Stimulated activated naive CD8-positive, alpha-beta T cell treated with anti-CD3 and anti-CD28 coated beads, Interleukin-15, Interleukin-2, amounts not matched to agents 100 U/mL and 50 U/mL, for 24 hours (primary cell): ENCODE measurements around the gene CCDC93.
A peak's percentile ranks its signal among the peaks of the same experiment; 100 is the strongest.

ENCODE experiments used
- ATAC-seq: fragments of 150-1000 bp; cut with Tn5 transposase; one replicate; pipeline ENCODE4 v1.10.0; 2021
- DNase-seq: peaks from one replicate; pipeline ENCODE4 v3.0.0; 2021

Gene CCDC93

GRCh38 chr2:118013724-118014491, at the start of gene CCDC93:
CCDC93 (minus strand) TSS chr2:118014070; CDS start chr2:118013995, 75 bp downstream.
- ATAC-seq (peak; percentile 82), DNase-seq (peak; percentile 87)

GRCh38 chr2:118062669-118063068, 48.8 kb upstream of the CCDC93 start:
- no peak for ATAC-seq

DNA sequence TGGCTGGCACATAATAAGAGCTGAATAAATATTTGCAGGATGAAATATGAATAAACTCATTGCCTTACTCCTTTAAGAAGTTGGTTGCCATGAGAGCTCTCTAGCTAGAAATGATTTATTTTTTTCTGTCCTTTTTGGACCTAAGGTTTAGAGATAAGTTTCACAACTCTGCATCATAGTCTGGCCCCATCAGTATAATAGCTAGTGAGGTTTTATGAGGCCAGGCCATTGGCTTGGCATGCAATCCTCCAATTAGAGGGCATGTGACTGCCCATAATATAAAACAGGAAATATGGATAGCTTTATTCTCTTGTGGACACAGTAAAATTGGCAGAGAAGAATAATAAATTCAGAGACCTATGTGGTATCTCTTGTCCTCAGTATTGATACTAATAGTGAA, 48.2 kb upstream of the CCDC93 start:
- ATAC-seq, result no peak
- DNase-seq, result no peak

More at GRCh38 chr2:118062669-118063068, 48.8 kb upstream of the CCDC93 start:
- DNase-seq, result no peak

DNA sequence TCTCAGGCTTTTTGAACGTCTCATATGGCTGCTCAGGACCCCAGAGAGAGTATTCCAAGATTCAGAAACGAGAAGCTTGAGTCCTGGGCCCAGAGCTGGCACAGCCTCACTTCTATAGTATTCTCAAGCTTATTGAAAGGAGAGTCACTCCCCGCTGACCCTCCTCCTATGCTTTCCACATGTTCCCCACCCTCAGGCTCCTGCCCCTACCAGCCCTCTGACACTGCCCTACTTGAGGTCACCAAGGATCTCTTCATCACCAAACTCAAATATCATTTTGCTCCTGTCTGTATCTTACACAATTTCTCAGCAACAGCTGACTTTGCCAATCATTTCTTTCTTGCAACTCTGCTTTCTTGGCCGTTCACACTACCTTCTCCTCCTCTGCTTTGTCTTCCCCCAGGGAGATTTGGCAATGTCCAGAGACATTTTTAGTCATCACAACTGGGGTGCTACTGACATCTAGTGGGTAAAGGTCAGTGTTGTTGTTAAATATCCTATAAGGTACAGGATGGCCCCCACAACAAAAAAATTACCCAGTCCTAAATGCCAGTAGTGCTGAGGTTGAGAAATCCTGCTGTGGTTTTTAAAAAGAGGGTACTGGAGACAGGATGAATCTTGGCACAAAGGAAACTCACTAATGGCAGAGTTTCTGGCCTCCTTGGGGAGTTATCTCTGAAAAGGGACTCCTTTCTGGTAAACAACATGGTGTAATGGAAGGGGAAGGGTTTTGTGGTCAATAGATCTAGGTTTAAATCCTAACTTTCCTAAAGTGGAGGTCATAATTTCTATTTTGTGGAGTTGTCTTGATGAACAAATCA, 47.5 kb upstream of the CCDC93 start:
- no peak for DNase-seq
- ATAC-seq, result no peak

DNA sequence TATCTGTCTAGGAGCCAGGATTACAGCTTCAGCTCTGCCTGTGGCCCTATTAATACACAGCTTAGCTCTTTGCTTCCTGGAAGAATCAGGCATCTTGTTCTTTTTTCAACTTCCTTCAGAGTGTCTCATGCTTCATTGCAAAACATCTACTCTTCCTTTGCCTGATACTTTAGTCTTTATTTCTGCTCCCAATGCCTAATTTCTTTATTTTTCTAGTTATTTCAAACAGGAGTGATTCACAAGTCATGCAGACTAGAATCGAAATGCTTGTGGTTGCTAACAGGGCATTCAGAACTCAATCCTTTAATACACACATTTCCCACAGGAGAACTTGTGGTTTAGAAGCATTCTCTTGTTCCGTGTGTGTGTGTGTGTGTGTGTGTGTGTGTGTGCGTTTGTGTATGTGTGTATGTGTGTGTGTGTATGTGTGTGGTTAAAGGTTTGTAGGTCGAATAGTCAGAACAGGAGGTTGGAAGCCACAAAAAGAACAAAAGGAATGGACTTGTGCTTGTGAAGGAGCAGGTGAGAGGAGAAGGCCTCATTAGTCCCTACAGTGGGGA, 46.1 kb upstream of the CCDC93 start:
- ATAC-seq (peak; percentile 48), DNase-seq (no peak)

DNA sequence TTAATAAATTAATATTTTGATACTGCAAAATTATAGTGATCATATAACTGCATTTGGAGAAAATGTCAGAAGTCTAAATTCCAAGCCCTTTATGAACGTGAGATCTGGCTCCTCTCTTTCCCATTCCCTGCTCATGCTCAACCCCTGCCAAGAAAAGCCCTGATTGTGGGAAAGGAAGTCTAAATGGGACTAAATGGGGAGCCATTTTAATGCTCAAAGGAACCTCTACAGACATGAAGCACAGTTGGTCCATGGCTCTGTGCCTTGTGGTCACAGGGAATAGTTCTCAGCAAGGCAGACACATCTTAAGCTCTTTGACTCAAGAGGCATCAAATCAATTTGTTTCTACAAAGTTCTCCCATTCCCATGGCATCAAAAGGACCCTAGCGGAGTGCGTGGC, 45.1 kb upstream of the CCDC93 start:
- ATAC-seq (no peak), DNase-seq (no peak)

- no peak for DNase-seq
- ATAC-seq, result no peak
Observed at GRCh38 chr2:118056801-118057200, 42.9 kb upstream of the CCDC93 start.

DNA sequence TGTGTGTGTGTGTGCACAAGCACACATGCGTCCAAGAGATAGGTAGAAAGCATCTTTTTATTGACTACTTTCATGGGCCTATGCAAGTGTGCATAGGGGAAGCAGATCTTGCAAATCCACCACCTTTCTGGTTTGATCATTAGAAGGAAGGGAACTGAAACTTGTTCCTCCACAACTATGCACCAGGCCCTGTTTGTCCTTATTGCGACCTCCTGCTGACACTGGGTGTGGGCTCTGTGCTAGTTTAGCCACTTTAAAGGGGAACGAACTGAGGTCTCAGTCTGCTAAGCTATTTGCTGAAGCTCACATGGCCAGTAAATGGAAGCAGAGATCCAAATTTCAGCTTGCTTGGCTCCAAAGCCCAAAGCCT, 42.3 kb upstream of the CCDC93 start:
- DNase-seq (no peak), ATAC-seq (peak; percentile 29)

DNA sequence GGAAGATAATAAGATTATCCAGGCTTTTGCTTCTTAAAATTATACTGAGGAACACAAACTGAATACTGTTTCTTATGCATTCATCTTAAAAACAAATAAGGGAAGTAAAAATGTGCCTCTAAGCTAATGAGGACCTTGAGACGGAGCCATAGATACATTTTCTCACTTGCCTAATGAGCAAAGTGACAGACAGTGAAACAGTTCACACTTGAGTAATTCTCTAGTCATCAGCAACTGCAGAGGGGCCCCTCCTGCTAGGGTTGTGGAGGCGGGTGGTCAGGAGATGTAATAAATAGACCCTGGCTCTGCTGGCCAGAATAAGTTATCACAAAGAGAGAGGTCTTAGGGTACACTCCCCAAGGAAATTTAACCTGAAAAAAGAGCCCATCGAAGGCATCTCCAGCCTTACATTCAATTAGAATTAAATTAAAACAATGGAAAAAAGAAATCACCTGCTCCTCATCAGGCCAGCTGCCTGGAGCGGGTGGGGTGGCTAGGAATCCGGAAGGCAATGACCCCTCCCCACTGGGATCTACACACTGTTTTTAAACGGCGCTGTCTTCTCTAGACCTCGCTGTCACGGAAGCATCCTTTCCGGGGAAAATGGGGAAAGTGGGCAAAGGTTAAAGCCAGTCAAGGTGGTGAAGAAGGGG, 41.8 kb upstream of the CCDC93 start:
- no peak for DNase-seq
- peak; percentile 50 for ATAC-seq

DNA sequence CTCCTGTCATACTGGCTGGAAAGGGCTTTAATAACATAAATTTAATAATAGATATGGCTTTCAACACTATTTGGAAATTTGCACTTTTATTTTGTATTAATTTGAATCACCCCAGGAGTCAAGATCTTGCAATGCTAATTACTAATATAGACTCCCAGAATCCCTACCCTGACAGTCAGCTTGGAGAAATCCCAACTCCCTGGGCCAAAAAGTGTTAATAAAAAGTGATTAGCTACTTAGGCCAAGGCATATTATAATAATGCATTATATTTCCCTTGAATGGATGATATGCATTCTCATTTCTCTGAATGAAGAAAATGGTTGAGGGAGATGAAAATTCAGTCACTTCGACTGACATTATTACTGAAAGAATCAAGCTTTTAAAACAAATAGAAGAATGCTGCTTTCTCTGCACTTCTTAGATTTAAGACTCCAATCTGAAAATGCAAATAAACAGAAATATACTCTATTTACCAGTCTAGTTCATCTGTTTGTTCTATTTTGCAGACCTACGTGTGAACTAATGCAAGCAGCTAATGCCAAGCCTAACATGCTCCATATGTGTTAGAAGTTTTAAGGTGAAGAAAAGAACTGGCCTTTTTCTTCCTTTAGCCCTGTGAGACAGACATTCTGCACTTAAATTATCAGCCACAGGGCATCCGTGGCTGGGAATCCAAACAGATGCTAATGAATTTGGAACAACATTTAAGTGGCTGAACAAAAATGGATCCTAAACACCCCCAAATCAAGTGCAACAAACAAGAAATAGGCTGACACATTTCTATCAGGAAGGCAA, 40.5 kb upstream of the CCDC93 start:
- DNase-seq, result no peak
- no peak for ATAC-seq

- DNase-seq, result no peak
- no peak for ATAC-seq
Observed at GRCh38 chr2:118053681-118054080, 39.8 kb upstream of the CCDC93 start.

DNA sequence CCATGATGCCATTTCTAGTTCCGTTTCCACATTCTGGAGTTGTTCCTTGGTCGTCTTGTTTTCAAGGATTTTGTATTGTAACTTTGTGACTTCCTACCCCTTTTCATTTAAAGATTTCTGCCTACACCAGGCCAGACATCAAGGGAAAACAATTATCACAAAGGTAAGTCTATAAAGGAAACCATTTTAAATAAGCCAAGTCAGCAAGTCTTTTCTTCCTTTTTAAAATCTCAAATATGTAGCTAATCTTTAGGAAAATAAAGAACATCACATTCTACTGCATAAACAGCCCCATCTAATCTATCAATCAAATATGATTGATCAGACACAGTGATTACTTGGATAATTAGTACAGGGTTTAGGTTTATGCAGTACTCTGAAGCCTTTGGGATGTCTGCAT, 38.6 kb upstream of the CCDC93 start:
- no peak for ATAC-seq
- DNase-seq, result no peak

- no peak for DNase-seq
- no peak for ATAC-seq
Observed at GRCh38 chr2:118051826-118052358, 38.0 kb upstream of the CCDC93 start.

- ATAC-seq (no peak), DNase-seq (no peak)
Observed at GRCh38 chr2:118050974-118051373, 37.1 kb upstream of the CCDC93 start.

GRCh38 chr2:118050386-118050785, 36.5 kb upstream of the CCDC93 start:
- no peak for ATAC-seq
- DNase-seq, result no peak

DNA sequence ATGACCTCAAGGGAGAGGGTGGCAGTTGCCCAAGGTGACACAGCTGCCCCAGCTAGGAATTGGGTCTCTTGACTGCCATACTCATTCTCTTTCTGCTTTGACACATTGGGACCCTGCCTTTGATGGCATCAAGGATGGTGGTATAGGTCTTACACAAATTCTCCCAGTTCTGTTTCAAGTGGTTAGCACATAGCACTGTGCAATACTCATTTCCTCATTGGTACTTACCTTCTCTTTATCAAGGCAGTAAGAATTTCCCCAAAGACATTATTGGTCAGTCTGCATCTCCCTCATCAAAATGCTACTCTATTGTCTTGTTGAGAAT, 35.9 kb upstream of the CCDC93 start:
- no peak for DNase-seq
- peak; percentile 52 for ATAC-seq

DNA sequence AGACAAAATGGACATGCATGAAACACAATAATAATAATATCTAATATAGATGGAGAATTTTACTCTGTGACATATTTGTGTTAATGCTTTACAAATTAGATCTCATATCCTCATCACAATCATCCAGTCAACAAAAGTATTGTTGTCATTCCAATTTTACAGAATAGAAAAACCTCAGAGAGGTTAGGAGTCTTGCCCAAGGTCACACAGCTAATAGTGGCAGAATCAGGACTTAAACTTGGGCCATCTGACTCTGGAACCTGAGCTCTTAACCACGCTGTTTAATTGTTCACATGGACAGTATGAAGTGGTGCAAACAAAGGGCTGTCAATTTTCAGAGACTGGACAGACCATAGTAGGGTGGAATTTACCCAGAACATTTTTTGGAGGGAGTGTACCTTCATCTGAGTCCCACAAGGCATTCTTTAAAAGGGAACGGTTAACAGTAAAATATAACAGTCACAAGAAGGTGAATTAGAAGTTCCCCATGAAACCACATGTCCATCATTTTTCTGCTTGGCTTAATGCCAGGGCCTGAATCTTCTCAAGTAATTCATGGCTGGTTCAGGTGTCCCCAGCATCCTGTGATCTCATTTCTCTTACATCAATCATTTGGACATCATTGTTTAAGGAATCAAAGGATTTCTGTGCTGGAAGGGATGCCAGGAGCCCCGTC, 35.4 kb upstream of the CCDC93 start:
- no peak for ATAC-seq
- no peak for DNase-seq

DNA sequence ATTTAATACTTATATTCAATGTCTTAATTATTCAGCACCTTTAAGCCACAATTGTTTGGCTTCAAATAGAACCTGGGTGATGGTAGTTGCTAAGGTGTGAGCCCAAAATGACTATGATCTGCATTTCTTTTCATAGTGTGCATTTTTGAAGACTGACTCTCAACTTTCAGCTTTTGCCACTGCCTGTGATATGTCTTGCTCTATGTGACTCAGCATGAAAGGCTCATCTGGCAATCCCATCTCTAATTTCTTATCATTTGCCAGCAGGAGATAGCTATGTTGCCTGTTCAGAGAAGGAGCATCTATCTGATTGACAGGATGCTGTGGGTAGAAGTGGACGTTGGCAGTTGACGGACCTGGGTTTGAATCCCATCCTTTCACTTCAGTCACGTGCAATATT, 34.5 kb upstream of the CCDC93 start:
- DNase-seq (no peak), ATAC-seq (no peak)

GRCh38 chr2:118047380-118047826, 33.5 kb upstream of the CCDC93 start:
- DNase-seq (no peak), ATAC-seq (no peak)

- DNase-seq (no peak), ATAC-seq (no peak)
Observed at GRCh38 chr2:118046634-118047210, 32.9 kb upstream of the CCDC93 start.

DNA sequence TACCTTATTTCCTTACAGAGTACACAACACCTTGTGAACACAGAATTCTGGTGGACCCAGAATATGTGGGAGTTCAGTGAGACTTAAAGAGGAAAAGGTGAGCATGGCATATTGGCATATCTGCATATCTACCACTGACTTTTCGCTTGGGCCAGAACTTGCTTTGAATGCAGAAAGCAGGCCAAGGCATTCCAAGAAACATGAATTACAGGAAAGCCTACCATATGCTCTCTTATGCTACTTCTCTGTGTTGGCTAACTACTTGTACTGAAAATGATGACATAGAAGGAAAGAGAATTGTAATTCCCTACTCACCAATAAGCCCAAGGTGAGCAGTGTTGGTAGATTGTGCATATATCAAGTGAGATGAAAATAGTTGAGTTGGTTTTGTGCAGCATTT, 31.4 kb upstream of the CCDC93 start:
- ATAC-seq (no peak), DNase-seq (no peak)
